Measurements from ENCODE around the gene ACVR2B. TPM values are rescaled to one million over a fixed set of nuclear protein-coding genes. Genes with fewer than 3 reads are reported as not detected.
A peak's percentile ranks its signal among the peaks of the same experiment; 100 is the strongest.

ACVR2B gene
- total RNA-seq, 1 donor from 2014 or later: 8.2 TPM

- H3K4me3 ChIP-seq: no peak overlapping the region
- no peaks in the 10 kb centered on the region for H3K36me3 ChIP-seq
- intact Hi-C loops (cut with DNase I): no loop called here
Measured at GRCh38 chr3:38538773-38539353, 85.2 kb downstream of the ACVR2B start.

GRCh38 chr3:38541806-38542205 lies 88.1 kb downstream of the ACVR2B start:
- no peaks in the 10 kb centered on the region for H3K9me3 ChIP-seq

More at GRCh38 chr3:38538773-38539353, 85.2 kb downstream of the ACVR2B start:
- Histone ChIP-seq H3K27ac (no peak overlapping the region), H3K4me1 (no peaks in the 10 kb centered on the region), H3K27me3 (ENCODE audit: low read depth) (no peaks in the 10 kb centered on the region), H3K9me3 (no peaks in the 10 kb centered on the region)
- no peak for TF ChIP-seq CTCF (IDR thresholded peaks at IDR 0.05)
- ATAC-seq (peak; percentile 5 to 23), DNase-seq (no peak)

More at GRCh38 chr3:38541806-38542205, 88.1 kb downstream of the ACVR2B start:
- ATAC-seq (no peak), DNase-seq (no peak)
- Histone ChIP-seq H3K27ac (no peak overlapping the region), H3K27me3 (ENCODE audit: low read depth) (no peaks in the 10 kb centered on the region), H3K36me3 (no peaks in the 10 kb centered on the region), H3K4me1 (no peaks in the 10 kb centered on the region), H3K4me3 (no peak overlapping the region)
- intact Hi-C loops (cut with DNase I): no loop called here
- no peak for TF ChIP-seq CTCF (IDR thresholded peaks at IDR 0.05)

Other genes starting within 250 kb of the ACVR2B start
- 0.32 TPM for gene SLC22A13, start 188.1 kb upstream of the ACVR2B start, total RNA-seq
- not detected for gene SLC22A14, start 171.6 kb upstream of the ACVR2B start, total RNA-seq
- 2.7 TPM for gene XYLB, start 107.1 kb upstream of the ACVR2B start, total RNA-seq
- 12.3 TPM for gene EXOG, start 42.5 kb downstream of the ACVR2B start, total RNA-seq
- 0.24 TPM for gene SCN5A, start 195.8 kb downstream of the ACVR2B start, total RNA-seq